Gastroesophageal sphincter (tissue), 3 donors: ENCODE measurements around the gene PATL1.

ENCODE experiments used
- EP300 ChIP-seq: sonication (generic); formaldehyde crosslinking; IDR thresholded peaks from one replicate; pipeline ENCODE4 v1.6.1; 2017; ENCODE audit warnings: antibody characterized with exemption, mild to moderate bottlenecking
- POLR2AphosphoS5 ChIP-seq: sonication (generic); formaldehyde crosslinking; IDR thresholded peaks from one replicate; pipeline ENCODE4 v1.6.1; 2017; ENCODE audit warnings: antibody characterized with exemption
- TF ChIP-seq, protein P1 (sequence below), 4 experiments: fragments of 200-600 bp in 2 of 4; fragments of 450-650 bp in 2 of 4; sonication (generic) in 1 of 4; IDR thresholded peaks; one replicate each; pipeline ENCODE4 v1.5.1; 2017 to 2019; ENCODE audit warnings: antibody characterized with exemption in 4 of 4, mild to moderate bottlenecking in 2 of 4, moderate library complexity in 2 of 4

DNA sequence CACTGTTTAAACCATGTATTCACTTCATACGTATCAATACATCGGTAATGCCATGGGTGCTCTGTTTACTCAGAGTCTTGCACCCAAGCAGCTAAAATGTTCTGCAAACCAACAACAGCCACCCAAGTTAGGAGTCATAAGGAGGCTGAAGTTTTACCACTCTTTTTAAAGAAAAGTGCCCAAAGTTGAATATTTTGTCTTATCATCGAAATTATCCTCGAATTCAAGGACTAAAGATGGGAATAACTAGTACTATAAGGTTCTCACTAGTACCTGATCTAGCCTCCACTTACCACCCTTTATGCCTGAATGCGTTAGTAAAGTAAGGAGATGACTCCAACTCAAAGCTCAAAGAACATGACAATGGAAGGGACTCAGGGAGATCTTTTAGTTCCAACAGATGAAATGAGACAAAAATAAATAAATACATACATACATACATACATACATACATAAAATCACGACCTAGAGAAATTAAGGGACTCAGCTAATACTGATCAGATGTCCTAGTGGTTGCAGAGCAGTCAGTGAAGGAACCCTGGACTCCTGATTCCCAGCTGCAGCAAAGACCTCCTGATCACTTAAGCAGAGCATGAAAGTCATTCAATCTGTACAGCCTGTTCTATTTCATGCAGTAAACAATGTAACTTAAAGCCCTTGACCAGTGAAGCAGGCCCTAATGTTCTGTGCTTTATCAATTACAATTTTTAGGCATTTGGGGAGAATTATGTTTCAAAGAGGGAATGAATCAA is 61.0 kb downstream of the PATL1 start:
- no peak for TF ChIP-seq POLR2AphosphoS5
- TF ChIP-seq EP300, result no peak
- TF ChIP-seq, protein P1, sequence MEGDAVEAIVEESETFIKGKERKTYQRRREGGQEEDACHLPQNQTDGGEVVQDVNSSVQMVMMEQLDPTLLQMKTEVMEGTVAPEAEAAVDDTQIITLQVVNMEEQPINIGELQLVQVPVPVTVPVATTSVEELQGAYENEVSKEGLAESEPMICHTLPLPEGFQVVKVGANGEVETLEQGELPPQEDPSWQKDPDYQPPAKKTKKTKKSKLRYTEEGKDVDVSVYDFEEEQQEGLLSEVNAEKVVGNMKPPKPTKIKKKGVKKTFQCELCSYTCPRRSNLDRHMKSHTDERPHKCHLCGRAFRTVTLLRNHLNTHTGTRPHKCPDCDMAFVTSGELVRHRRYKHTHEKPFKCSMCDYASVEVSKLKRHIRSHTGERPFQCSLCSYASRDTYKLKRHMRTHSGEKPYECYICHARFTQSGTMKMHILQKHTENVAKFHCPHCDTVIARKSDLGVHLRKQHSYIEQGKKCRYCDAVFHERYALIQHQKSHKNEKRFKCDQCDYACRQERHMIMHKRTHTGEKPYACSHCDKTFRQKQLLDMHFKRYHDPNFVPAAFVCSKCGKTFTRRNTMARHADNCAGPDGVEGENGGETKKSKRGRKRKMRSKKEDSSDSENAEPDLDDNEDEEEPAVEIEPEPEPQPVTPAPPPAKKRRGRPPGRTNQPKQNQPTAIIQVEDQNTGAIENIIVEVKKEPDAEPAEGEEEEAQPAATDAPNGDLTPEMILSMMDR (IDR thresholded peaks at IDR 0.05), result no peak
